ENCODE data around the gene CALY.

Gene CALY

GRCh38 chr10:133282846-133283390 is 53.8 kb downstream of the CALY start:
- no peak for DNase-seq

- DNase-seq, result no peak
Measured at GRCh38 chr10:133281628-133282372, 54.9 kb downstream of the CALY start.

DNA sequence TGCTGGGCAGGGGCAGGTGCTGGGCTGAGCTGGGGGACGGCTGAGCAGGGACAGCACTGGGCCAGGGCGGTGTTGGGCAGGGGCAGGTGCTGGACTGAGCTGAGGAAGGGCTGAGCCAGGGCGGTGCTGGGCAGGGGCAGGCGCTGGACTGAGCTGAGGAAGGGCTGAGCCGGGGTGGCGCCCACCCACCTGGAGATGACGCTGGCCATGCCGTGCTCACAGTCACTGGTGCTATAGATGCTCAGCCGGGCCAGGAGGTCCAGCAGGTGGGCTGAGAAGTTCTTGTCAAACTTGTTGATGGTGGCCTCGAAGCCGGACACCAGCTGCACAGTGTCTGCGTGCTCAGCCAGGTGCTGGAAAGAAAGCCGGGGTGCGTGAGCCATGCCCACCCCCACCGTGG is 55.6 kb downstream of the CALY start:
- no peak for DNase-seq

DNA sequence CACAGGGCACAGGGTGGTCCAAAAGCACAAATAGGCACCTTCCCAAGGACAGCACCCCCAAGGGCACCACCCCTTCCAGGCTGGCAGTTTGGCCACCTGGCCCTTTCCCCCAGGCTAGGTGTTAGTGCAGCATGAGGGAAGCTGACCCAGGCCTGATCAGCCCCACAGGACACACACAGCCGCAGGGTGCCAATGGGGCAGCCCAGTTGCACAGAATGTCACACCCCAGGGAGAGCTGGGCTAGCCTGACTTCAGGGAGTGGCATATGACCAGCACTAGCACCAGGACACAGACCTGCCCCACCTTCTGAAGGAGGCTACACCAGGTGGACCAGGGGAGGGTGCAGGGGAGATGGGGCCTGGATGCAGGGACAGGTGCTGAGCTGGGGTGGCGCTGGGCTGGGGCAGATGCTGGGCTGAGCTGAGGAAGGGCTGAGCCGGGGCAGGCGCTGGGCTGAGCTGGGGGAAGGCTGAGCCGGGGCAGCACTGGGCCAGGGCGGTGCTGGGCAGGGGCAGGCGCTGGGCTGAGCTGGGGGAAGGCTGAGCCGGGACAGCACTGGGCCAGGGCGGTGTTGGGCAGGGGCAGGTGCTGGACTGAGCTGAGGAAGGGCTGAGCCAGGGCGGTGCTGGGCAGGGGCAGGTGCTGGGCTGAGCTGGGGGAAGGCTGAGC is 56.2 kb downstream of the CALY start:
- DNase-seq, result no peak

DNA sequence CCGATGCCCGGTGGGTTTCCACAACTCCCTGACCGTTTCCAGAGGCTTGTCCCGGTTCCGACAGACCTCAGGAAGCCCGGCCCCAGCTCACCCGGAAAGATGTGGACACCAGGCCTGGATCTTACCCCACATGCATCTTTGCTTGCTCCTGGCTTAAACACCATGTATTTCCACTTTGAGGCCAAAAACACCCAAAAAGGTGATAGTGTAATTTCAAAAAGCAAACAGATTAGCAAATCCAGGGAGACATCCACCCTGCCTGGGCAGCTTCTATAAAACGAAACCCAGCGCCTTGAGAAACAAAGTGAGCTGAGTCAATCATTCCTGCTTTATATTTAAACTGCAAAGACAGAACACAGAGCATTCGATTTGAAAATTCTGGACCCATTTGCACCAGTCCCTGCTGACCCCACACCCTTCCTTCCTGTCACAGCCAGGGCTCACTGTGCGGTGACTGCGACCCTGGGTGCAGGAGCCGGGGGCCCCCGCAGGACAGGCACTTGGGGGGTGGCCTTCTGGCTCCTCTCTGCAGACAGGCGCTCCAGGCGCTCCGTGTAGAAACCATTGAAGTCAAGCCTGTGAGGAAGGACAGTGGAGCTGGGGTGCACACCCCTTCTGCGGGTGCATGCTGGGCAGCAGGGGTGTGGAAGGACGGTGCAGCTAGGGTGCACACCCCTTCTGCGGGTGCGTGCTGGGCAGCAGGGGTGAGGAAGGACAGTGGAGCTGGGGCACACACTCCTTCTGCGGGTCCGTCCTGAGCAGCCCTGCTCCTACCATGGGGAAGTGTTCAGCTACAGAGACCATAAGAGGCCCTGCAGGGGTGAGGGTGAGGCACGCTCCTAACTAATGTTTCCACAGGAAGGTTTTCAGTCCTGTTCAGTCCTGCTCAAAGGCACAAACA is 57.1 kb downstream of the CALY start:
- DNase-seq, result no peak

- DNase-seq, result peak; percentile 83
Measured at GRCh38 chr10:133278577-133279265, 58.0 kb downstream of the CALY start.

- no peak for DNase-seq
Measured at GRCh38 chr10:133277993-133278576, 58.6 kb downstream of the CALY start.

- DNase-seq, result no peak
Measured at GRCh38 chr10:133277277-133277992, 59.3 kb downstream of the CALY start.

DNA sequence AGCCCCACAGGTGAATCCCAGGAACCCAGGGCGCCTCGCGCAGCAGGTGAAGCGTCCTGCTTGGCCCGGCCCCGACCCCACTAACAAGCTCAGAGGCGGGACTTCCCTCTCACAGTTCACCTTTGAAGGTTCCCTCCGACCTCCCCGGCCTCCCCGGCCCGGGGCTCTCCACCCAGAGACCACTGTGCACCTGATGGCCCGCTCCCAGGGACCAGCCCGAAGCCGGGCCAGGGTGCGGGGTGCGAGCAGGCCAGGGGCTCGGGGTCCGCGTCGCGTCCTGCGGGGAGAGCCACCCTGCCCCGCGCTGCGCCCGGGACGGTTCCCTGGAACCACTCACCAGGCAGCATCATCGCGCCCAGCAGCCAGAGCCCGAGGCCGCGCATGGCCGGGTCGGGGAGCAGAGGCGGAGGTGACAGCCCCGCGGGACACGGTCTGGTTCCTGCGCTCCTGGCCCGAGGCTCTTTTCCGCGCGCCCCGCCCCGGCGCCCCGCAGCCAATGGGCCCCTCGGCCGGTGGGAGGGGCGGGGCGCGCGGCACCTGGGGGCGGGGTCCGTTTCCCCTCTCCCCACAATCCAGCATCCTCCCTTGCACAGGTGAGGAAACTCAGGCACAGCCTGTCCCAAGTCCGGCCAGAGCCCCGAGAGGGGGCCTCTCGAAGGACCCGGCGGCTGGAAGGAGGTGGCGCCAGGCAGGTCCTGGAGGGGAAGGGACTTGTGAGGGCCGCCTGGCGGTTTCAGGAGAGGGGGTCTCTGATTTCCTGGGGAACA is 60.1 kb downstream of the CALY start, which contains the start of gene ADAM8:
Gene ADAM8 (minus strand): TSS at position 434 of the 767 bp plus-strand sequence. CDS start 51 bp downstream, at position 383.
- peak; percentile 78 for DNase-seq

GRCh38 chr10:133276100-133276434 is 60.6 kb downstream of the CALY start:
- DNase-seq, result no peak

DNA sequence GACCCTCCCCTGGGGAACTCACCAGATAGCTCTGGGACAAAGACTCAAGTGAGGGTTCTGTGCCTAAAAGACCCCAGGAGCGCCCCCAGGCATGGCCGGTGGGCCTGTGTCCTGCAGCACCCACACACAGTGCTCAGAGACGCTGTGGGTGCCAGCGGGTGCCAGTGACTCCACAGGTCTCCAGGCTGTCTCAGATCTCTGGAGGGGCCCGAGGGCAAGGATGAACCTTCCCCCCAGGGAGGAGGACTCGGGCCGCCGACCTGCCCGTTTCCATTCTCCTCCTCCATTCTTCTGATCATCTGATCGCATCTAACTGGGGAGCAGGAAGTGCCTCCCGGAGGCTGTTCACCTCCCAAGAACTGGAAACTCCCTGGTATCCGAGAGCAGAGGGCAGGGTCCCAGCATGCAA is 61.0 kb downstream of the CALY start:
- DNase-seq, result peak; percentile 62

DNA sequence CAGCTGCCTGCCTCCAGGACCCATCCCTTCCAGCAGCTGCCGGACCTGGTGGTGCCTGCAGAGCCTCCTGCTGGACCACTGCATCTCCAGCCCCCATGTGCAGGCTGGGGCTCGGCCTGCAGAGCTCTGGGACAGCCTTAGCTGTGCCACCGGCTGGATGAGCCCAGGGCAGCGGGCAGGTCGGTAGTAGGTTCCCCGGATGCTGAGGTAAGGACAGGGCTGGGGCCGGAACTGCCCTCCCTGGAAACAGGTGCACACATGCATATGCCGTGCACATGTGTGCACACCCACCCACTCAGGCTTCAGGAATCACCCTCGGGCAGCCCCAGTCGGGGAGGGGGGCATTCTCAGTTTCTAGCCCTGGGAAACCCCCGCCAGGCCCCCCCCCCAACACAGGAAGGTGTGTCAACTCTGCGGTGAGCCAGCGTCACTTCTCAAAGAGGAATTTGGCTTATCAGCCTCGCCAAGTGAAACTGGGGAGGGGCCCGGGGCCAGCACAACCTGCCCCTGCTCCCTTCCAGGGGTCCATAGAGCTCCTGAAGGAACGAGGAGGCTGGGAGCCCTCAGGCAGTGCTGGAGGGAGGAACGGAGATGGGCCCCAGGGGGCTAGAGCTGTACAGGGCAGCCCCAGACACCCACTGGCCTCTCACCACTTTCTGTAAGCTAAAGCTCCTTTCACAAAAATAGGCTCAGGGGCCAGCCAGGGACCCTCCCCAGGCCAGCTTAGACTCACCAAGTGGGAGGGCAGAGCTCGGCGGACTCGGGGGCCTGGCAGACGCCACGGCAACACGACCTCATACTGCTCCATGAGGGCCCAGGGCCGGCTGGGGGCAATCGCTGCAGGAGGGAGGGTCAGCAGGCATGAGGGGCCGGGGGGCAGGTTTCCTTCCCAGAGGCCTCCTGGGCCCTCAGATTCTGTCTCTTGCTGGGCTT is 61.7 kb downstream of the CALY start:
- peak; percentile 88 for DNase-seq
